HT1080 (cell line): ENCODE measurements around the gene KAT6B. TPM values are rescaled to one million over a fixed set of nuclear protein-coding genes. Genes with fewer than 3 reads are reported as not detected.
"Not testable (repeated sequence)": the region's sequence is repeated elsewhere in the genome, so short reads cannot be mapped to it uniquely, and the experiment has no call there.

Experiments used
- DNase-seq: peaks from one replicate; pipeline ENCODE4 v3.0.0-alpha.2; 2015; ENCODE audit warnings: low read depth
- total RNA-seq: library from RNA; depleted of rRNA; stranded (reverse); fragments of >200 nt; shearing (Covaris generic); gene quantifications from 2 replicates; pipeline ENCODE4 v1.2.3, GENCODE V29; 2014

KAT6B gene
- total RNA-seq, 1 experiment from 2014 or later: 12.9 TPM

DNA sequence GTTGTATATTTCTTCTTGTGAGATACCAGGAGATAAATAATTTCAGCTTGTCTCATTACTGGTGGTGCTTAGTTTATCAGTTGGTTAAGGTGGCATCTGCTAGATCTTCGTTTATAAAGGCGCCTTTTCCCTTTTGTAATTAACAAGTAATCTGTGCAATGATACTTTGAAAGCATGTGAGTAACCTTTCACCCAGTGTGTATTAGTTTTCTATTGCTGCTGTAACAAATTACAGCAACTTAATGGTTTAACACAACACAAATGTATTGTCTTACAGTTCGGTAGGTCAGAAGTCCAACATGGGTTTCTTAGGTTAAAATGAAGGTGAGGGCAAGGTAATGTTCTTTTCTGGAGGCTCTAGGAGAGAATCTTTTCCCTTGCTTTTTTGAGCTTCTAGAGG, 30.5 kb downstream of the KAT6B start:
- DNase-seq: no peak

DNA sequence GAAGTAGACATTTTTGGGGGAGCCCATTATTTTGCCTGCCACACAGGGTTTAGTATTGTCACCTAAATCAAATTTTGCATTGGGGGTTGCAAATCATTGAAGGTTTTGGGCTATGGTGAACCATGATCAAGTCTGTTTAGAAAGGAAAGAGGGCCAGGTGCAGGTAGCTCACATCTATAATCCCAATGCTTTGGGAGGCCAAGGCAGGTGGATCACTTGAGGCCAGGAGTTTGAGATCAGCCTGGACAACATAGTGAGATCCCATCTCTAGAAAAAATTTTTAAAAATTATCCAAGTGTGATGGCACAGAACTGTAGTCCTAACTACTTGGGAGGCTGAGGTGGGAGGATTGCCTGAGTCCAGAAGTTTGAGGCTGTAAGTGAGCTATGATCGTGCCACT, 31.2 kb downstream of the KAT6B start:
- no peak for DNase-seq

DNA sequence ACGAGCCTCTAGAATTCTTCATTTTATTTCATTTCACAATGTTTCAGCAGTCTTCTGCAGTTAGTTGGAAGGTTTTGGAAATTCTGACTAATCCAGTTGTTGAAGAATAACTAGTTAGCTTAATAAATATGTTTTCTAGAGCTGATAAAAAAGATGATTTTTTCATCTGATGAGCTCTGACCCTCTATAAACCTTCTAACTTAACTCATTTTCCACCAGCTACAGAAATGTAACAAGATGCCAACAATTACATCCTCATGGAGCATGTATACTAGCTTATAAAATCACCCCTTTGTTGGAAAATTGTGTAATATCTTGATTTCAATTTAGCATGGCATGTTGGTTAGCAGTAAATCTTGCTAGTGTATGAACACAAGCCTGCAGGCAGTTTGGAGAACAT, 33.1 kb downstream of the KAT6B start:
- DNase-seq: no peak

GRCh38 chr10:74862625-74863024, 36.2 kb downstream of the KAT6B start:
- DNase-seq: no peak

- DNase-seq: no peak
Measured at GRCh38 chr10:74863551-74863950, 37.2 kb downstream of the KAT6B start.

DNA sequence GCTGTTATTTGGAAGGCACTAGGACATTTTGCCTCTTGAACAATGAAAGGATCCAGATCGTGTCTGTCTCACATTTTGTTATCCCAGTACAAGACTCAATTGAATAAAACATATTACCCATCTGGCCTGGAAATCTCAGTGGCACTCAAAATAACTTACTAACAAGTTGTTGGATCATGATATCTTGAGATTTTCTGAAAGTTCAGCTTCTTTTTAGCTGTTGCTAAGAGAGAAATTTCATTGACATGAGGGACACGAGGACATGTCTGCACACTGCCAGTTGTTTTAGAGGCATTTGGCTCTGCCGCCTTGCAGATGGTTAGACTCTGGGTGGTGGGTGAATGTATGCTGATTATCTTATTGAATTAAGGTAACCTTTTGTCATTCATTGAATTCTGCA, 41.0 kb downstream of the KAT6B start:
- no peak for DNase-seq

- DNase-seq: no peak
Measured at GRCh38 chr10:74868392-74868977, 42.1 kb downstream of the KAT6B start.

- DNase-seq: no peak
Measured at GRCh38 chr10:74869635-74870034, 43.2 kb downstream of the KAT6B start.

GRCh38 chr10:74870191-74870590, 43.8 kb downstream of the KAT6B start:
- DNase-seq: no peak

- DNase-seq: no peak
Measured at GRCh38 chr10:74871595-74872382, 45.4 kb downstream of the KAT6B start.

DNA sequence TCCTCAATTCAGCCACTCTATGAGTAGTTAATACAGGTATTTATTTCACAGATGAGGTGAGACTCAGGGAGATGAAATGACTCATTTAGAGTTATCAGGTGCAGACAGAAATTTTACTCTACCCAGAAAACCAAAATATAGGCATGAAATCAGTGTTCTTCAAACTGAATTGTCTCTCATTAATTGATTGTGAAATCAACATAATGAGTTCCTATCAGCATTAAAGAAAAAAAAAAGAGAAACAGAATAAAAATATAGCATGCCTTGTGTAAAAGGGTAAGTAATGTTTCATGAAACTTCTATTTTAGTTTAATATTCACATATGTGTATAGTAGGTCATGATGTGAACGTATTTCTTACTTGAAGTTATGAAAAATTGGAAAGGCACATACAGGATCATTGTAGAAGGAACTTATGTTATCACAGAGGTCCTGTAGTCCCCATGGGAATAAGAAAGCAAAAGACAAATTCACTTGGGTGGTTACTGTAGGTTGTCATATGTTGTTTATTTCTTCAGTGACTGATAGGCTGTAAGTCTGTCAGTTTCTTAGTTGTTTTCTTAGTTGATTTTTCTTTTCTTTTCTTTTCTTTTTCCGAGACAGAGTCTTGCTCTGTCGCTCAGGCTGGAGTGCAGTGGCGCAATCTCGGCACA, 47.5 kb downstream of the KAT6B start:
- DNase-seq: no peak

DNA sequence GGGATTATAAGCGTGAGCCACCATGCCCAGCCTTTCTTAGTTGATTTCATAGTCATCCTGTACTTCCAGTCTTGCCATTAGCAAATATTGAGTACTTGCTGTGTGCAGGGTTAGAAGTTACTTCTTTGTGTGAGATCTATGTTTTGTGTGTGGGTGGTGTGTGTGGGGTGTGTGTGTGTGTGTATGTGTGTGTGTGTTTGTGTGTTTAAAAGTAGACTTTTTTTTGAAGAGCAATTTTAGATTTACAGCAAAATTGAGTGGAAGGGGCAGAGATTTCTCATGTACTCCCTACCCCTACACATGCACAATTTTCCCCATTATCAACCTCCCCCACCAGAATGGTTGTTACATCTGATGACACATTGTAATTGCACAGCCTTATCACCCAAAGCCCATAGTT, 48.2 kb downstream of the KAT6B start:
- no peak for DNase-seq

DNA sequence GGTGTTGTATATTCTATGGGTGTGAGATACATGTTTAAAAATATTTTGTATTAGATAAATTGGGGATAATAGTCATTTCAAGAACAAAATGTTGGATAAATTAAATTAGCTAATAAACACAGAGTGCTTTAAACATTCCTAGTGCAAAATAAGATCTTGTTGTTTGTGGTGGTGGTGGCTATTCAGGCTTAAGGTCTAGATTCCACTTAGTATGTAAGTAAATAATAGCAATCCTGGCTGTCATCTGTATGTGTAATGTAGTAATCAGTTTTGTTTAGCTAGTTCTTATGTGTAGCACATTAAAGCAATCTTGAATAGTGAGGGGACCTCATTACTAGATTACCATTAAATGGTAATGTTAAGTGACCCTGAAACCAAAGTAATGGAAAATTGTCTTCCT, 48.7 kb downstream of the KAT6B start:
- no peak for DNase-seq

GRCh38 chr10:74875966-74876365, 49.6 kb downstream of the KAT6B start:
- DNase-seq: no peak

DNA sequence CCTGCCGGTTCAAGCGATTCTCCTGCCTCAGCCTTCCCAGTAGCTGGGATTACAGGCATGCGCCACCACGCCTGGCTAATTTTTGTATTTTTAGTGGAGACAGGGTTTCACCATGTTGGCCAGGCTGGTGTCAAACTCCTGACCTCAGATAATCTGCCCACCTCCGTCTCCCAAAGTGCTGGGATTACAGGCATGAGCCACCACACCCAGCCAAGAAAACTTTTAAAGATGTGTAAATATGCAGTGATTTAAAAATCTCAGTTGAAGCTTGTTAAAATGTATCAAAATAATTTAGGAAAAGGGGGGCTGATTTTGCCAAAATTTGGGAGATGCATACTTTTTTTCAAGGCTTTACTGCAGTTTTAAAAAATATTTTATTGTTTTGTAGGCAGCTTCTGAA, 50.7 kb downstream of the KAT6B start:
- DNase-seq: not testable (repeated sequence)

- DNase-seq: no peak
Measured at GRCh38 chr10:74877898-74878297, 51.5 kb downstream of the KAT6B start.

DNA sequence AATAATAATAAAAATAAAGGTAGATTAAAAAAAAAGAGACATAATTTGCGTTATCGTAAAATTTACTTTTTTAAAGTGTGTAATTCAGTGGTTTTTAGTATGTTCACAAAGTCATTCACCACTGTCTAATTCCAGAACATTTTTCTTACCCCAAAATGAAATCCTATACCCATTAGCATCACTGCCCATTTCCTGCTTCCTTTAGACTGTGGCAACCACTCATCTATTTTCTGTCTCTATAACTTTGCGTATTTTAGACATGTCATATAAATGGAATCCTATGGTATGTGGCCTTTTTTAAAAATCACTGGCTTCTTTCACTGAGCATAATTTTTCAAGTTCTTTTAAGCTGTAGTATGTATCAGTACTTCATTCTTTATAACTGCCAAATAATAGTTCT, 53.6 kb downstream of the KAT6B start:
- DNase-seq: peak; percentile 46

DNA sequence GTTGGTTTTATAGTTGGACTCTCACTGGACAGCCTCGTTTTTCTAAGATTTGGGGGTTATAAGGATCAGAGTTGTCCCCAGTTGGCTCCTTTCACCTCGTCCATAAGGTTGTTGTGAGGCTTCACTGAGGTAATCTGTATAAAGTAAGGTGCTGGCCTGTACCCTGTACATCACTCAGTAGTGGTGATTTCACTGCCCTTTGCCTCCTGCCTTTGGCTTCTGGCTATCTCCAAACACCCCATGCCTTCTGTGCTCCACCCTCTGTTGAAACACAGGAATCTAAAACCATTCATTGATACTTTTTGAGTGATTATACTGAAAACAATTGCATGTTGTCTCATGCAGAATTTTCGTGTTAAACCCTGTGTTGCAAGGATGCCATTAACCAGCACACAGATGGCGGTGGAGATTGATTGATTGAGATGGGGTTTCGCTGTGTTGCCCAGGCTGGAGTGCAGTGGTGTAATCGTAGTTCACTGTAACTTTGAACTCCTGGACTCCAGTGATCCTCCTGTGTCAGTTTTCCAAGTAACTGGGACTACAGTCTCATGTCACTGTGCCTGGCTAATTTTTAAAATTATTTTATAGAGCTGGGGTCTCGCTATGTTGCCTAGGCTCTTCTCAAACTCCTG, 55.0 kb downstream of the KAT6B start:
- no peak for DNase-seq

GRCh38 chr10:74882427-74882826, 56.0 kb downstream of the KAT6B start:
- no peak for DNase-seq

GRCh38 chr10:74882831-74883230, 56.4 kb downstream of the KAT6B start:
- DNase-seq: no peak

DNA sequence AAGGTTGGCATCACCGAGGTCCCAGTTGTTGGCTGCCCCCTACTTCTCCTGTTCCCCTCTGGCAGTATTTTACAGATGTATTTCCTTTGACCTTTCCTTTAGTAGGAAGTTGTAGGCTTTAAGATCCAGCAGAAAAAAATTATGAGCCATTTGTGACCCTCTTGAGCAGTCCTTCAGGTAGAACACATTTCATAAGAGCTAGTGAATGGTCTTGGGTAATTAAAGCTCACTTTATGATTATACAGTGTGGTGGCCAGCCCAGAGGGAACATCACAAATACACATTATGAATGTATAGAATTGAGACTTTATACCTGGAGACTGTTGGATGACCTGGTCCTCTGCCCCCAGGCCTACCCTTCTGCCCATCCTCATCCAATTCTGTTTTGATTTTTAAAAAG, 57.0 kb downstream of the KAT6B start:
- DNase-seq: no peak

DNA sequence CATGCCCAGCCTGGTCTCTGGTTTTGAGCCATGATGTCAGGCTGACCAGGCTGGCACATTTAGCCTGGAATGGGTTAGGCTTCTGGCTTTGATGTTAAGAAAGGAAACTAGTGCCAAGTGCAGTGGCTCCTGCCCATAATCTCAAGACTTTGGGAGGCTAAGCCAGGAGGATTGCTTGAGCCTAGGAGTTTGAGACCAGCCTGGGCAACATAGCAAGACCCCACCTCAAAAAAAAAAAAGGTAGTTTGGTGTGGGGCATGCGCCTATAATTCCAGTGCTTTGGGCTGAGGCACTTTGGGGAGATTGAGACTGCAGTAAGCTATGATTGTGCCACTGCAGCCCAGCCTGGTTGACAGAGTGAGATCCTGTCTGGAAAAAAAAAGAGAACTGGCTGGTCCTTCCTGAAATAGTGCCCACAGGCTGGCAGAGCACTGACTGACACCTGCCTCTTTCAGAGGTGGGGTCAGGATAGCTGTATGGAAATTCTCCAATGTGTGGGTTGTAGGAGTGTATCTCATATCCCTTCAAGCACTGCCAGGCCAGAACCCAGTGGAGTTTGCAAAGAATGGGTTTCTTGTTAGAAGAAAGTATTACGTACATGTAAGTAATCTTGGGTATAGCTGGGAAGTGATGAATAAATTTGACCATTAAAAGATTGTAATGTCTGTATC, 61.3 kb downstream of the KAT6B start:
- DNase-seq: no peak
